SK-MEL-5 (cell line): ENCODE measurements around the gene TTC9B. TPM values are rescaled to one million over a fixed set of nuclear protein-coding genes. Genes with fewer than 3 reads are reported as not detected.
A peak's percentile ranks its signal among the peaks of the same experiment; 100 is the strongest.

ENCODE experiments used
- DNase-seq: peaks from one replicate; pipeline ENCODE4 v3.0.0-alpha.2; 2016; ENCODE audit warnings: low read depth, low spot score
- in situ Hi-C: cut with HindIII; loops from 2 replicates; pipeline ENCODE4 v1.10.0; 2016; ENCODE audit warnings: low sequenced_read_pairs, high pct_unique_total_duplicates, low pct_unique_long_range_greater_than_20kb
- total RNA-seq: library from RNA; depleted of rRNA; stranded (reverse); fragments of >200 nt; shearing (Covaris generic); gene quantifications from 2 replicates; pipeline ENCODE4 v1.2.3, GENCODE V29; 2014

The TTC9B gene
- total RNA-seq, 1 experiment from 2014 or later = not detected

GRCh38 chr19:40237791-40238190 lies 19.6 kb upstream of the TTC9B start:
- in situ Hi-C loops = no loop called here
- DNase-seq = no peak

DNA sequence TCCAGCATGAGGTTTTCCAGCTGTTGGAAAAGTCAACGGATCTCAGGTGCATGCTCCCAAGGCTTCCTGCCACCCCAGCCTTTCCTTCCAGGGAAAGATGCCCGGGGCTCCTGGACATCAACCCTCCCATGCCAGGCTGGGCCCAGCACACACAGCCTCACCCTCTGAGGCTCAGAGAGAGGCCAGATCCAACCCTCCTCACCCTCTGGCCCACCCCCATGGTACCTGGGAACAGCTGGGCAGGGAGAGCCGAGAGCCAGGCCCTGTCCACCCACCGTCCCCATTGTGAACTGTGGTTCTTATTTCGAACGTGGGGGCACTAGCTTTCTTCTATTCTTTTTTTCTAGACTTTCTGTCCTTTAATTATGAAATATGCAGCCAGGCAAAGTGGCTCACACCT lies 18.2 kb upstream of the TTC9B start:
- no peak for DNase-seq

DNA sequence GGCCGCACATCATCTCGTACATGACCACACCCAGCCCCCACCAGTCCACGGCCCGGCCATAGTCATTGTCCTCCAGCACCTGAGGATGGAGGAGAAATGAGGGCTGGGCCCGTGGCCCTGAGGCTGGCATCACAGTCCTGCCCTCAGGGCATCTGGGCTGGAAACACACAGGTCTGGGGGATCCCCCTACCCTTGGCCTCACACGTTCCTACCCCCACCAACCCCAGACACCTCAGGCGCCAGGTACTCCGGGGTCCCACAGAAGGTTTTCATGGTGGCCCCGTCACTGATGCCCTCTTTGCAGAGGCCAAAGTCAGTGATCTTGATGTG lies 17.8 kb upstream of the TTC9B start:
- in situ Hi-C loops = no loop called here
- no peak for DNase-seq

More for the DNA sequence above, 18.2 kb upstream of the TTC9B start:
- in situ Hi-C loops = no loop called here

DNA sequence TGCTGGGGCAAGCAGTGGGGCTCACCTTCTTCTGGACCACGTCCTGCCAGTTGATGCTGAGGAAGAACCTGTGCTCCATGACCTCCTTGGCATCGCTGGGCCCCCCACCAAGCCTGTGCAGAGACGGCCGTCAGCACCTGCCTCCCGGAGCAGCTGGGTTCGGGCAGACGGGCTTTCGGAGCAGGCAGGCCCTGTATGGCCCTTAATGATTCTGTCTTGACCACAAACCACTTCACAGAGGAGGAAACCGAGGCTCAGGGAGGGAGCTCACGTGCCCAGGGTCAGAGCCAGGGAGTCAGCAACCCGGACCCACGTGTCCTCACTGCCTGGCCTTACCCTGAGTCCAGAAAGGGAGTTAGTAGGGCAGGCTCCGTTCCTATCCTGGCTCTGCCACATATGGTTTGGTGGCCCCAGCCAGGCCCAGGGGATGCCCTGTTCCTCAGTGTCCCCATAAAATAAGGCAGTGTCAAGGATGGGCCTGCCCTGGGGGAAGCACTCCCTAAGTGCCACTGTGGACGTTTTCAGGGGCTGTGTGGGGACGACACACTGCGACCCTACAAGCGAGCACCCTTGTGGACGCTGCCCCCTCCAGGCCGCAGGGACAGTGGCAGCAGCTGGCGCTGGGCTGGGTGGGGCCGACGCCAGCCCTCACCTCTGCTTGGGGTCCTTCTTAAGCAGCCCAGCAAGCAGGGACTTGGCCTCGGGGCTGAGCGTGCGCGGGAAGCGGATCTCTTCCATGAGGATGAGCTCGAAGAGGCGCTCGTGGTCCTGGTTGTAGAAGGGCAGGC lies 17.2 kb upstream of the TTC9B start:
- in situ Hi-C loops = no loop called here
- no peak for DNase-seq

DNA sequence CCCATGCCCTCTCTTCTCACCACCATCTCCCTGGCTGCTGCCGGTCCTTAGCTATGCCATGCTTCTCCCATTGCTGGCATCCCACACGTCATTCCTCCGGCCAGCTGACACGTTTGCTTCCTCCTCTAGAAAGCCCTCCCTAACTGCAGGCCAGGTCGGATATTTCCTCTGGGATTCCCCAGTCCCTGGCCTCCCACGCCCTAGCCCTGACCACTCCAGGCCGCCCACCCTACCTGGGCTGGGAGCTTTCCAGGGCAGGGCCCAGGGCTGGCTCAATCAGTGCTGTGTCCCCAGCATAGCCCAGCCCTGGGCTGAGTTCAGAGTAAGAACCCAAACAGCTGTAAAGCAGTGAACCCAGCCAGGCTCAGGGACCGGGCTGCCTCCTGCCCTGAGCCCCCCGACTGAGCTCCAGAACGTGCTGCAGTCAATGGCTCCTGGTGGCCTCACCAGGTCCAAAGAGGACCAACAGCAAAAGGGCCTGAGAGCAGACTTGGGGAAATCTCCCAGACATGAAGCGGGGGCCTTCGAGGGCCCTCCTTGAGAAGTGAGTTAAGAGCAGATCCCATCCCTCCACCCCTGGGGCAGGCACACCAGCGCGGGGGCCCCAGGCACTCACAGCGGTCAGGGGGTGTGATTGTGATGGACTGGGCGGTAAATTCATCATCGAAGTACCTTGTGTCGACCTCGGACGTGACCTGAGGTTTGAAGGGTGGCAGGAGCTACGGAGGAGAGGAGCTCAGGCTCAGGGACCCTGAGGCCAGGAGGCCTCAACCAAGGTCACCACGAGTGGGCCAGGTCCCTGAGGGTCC lies 16.4 kb upstream of the TTC9B start:
- DNase-seq = no peak
- in situ Hi-C loops = no loop called here

DNA sequence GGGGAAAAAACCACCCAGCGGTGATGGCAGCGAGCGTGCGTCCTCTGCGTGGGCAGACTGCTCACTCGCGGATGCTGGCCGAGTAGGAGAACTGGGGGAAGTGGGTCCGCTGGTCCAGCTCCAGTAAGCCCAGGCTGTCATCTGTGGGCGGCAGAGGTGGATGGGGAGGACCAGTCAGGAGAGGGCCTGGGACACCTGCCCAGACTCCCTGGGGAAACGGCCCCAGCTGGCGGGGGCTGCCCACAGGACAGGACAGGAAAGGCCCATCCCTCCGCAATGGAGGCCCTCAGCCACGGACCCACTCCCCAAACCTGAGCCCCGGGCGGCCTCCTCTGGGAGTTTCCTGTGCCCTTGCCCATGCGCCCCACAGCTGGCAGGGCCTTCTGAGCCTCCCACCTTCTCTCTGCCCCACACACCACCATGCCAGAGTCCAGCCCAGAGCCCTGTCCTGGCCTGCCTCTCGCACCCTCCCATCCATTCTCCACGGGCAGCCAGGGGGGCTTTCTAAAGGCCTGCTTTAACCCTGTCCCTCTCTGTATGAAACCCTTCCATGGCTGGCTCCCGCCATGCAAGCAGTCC lies 15.7 kb upstream of the TTC9B start:
- DNase-seq = no peak
- in situ Hi-C loops = no loop called here

DNA sequence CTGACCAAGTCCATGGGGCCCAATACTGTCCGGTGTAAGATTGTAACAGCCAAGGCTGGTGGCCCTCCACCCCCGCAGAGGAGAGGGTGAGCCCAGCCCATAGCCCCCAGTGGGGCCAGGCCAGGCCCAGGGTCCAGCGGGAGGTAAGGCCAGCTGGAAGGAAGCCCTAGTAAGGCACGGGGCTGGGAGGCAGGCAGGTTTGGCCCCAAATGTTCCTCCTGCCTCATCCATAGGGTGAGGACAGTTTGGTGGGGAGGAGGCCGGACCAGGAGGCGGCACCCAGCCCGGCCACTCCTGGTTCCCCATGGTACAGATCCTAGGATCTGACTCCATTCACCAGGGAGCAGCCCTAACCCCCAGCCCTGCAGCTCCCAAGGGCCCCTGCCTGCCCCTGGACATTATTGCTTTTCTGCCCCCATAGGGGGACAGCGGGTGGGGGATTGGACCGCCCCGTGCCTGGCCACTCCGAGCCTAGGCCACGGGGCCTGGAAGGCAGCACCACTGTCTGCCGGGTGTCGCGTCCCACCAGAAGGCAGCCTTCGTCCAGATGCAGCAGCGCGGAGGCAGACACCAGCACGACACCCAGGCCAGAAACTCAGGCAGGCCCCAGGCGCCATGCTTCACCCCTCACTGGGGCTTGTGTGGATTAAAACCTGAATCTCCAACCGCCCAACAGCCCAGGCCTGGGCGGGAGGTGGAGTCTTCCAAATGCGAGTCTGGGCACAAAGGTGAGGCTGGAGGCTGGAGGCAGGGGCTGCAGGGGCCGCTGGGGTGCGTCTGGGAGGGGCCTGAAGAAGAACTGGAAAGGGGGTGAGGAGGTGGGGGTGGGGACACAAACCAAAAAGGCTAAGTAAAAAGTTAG lies 15.0 kb upstream of the TTC9B start:
- DNase-seq = no peak
- in situ Hi-C loops = no loop called here

DNA sequence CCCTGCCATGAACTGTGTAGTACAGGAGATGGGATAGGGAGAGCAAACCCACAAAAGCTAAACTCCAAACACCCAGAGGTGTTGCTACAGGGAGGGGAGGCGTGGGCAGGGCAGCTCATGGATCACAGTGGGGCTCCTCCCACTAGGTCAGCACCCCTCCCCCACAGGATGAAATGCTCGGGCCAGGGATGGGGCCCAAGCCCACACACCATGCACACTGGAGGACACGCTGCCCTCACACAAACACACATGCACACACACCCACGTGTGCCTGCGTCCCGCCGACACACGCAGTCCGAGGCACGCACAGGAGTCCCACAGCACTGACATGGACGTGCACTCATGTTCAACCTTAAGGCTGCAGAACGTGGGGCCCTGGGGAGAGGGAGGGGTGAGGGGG lies 14.3 kb upstream of the TTC9B start:
- DNase-seq = no peak
- in situ Hi-C loops = no loop called here

DNA sequence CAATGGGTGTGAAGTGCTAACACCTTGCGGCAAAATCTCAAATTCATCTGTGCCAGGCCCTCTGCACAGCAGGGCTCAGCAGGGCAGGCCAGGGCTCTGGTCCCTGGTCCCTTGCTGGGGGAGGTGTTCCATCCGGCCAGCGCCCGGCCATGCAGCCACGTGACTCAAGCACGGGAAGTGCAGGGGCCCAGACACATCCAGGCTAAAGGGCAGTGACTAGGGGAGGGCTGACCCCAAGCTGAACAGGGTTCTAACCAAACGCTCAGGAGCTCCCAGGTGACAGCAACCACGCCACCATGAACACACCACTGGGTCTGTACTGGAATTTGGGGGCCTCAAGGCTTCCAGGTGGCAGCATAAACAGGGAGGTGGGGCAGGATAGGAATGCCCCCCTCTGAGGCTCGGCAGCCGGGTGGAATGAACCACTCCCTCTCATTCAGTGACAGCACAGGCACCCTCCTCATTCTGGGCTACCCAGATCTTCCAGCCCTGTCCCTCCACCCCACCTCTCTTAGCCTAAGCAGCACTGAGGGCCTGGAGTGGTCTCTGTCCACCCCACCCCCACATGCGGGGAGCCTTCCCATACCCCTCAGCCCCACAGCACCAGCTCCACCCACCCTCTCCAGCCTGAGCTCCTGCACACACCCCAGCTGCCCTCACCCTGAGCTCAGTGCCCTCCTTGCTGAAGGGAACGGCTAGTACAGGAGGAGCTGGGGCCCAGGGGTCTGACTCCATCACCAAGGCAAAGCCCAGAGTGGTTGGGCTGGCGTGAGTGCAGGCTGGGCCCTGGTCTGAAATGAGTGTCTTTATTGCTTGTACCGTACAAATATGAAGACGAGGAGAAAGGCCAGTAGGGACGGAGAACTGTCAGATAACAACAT lies 13.6 kb upstream of the TTC9B start:
- peak; percentile 41 for DNase-seq
- in situ Hi-C loops = no loop called here

GRCh38 chr19:40231057-40231456 lies 12.9 kb upstream of the TTC9B start:
- in situ Hi-C loops = no loop called here
- no peak for DNase-seq

GRCh38 chr19:40229926-40230417 lies 11.8 kb upstream of the TTC9B start:
- no peak for DNase-seq
- in situ Hi-C loops = no loop called here

DNA sequence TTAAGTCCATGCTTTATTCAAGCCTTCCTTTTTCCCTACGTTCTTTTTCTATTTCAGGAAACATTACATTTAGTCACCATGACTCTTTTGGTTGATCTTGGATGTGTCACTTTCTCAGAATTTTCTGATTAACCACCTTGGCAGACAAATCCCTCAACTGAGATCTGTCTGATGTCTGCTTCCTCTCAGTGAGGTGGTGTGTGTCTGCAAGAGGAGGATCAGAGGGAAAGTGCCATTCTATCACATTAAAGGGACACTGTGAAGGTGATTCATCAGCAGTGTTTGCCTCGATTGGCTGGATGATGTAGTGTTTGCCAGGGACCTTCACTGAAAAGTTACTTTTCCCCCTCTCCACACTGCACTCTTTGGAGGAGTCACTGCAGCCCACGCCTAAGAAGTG lies 11.3 kb upstream of the TTC9B start:
- DNase-seq = no peak
- in situ Hi-C loops = no loop called here

GRCh38 chr19:40228863-40229262 lies 10.7 kb upstream of the TTC9B start:
- no peak for DNase-seq
- in situ Hi-C loops = no loop called here

GRCh38 chr19:40228346-40228745 lies 10.2 kb upstream of the TTC9B start:
- DNase-seq = peak; percentile 57
- in situ Hi-C loops = no loop called here

GRCh38 chr19:40225440-40226305 lies 7.5 kb upstream of the TTC9B start:
- in situ Hi-C loops = no loop called here
- no peak for DNase-seq
